ENCODE data around the gene SENP3.

DNA sequence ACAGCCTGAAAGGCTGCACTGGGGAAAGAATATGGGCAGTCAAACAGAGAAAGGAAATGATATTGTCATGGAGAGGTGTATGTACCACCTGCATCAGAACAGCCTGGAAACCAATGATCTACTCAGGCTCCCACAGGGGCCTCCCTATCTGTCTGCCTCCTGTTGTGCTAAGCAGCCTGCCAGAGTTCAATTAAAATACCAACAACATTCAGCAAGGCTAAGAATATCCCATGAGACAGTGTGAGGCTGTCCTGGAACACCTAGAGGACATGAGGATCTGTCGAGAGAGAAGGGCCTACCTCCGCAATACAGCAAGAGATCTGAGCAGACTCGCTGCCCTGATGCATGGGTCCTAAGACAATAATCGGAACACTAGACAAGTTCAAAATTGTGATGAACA, 44.6 kb downstream of the SENP3 start:
- TF ChIP-seq EZH2phosphoT487 (IDR thresholded peaks at IDR 0.05; ENCODE audit: insufficient read depth, low read depth) (no peak), EZH2 (IDR thresholded peaks at IDR 0.05; ENCODE audit: insufficient read depth, poor library complexity, severe bottlenecking) (no peak)
